ENCODE measurements around the gene NDUFA5.

NDUFA5 gene

DNA sequence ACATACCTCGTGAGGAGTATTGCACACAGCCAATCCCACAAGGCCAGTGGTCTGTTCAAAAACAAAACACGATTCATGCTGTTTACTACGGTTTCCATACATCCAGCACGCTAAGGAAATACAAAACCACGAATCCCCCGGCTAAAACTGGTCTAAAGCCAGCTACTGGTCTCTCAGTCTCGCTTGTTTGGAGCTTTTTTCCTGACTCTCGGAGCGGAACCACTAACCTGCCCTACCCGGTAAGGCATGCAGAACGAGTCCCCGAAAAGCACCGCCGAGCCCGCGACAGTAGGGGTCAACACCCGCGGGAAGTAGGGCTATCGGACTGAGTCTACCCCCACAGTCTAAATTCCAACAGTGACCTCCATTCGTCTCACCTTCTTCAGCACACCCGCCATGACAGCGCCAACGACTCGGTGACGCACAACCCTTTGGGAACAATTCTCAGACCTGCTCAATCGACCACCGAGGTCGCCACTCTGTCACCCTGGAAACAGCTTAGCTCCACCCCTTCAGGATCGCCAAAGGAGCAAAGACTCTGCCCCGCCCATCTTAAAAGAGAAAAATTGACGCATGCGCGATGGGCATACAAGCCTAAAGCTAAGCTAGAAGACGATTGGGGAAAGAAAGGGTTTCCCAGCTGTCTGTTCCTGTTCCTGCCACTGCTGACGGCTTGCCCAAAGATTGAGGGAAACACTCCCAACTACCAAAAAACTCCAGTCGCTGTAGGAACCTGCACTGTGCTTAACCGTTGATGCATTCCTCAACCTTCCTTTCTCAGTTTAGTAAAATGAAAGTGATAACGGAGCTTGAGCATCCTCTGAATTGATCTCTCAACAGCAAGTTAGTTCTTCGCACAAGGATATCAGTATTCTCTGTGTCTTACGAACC is at the start of gene NDUFA5:
Gene NDUFA5, minus strand, starts transcription at position 421 of the 891 bp plus-strand sequence. Its CDS starts 23 bp downstream, at position 398.
- H3K4me3 ChIP-seq (ENCODE audit: low read depth, low read length), result peak within 1 kb of the TSS; percentile 98
- TF ChIP-seq, protein P1, sequence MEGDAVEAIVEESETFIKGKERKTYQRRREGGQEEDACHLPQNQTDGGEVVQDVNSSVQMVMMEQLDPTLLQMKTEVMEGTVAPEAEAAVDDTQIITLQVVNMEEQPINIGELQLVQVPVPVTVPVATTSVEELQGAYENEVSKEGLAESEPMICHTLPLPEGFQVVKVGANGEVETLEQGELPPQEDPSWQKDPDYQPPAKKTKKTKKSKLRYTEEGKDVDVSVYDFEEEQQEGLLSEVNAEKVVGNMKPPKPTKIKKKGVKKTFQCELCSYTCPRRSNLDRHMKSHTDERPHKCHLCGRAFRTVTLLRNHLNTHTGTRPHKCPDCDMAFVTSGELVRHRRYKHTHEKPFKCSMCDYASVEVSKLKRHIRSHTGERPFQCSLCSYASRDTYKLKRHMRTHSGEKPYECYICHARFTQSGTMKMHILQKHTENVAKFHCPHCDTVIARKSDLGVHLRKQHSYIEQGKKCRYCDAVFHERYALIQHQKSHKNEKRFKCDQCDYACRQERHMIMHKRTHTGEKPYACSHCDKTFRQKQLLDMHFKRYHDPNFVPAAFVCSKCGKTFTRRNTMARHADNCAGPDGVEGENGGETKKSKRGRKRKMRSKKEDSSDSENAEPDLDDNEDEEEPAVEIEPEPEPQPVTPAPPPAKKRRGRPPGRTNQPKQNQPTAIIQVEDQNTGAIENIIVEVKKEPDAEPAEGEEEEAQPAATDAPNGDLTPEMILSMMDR (IDR thresholded peaks at IDR 0.05; ENCODE audit: insufficient read depth, low read depth, low read length, missing control alignments), result no peak
- DNase-seq (ENCODE audit: low read depth), result peak; percentile 98

GRCh38 chr7:123604739-123605138 is 47.1 kb upstream of the NDUFA5 start:
- TF ChIP-seq, protein P1 (IDR thresholded peaks at IDR 0.05; ENCODE audit: insufficient read depth, low read depth, low read length, missing control alignments), result no peak
- DNase-seq (ENCODE audit: low read depth), result no peak
- H3K4me3 ChIP-seq (ENCODE audit: low read depth, low read length), result no peak overlapping the region

DNA sequence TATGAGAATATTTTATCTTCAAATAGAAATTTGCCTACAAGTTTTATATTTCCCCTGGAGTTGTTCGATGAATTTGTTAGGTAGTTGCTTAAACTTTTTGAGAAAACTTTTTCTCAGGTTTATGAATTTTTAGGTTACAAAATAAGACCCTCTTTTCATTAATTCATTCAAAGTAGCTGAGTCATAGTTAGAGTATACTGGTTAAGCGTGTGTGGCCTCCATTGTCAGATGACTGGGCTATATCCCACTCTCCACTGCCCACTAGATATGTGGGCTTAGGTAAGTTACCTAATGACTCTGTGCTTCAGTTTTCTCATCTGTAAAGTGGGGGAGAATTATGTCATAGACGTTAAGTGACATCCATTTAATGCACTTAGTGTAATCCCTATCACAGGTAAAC is 45.0 kb upstream of the NDUFA5 start:
- no peak overlapping the region for H3K4me3 ChIP-seq (ENCODE audit: low read depth, low read length)
- TF ChIP-seq, protein P1 (IDR thresholded peaks at IDR 0.05; ENCODE audit: insufficient read depth, low read depth, low read length, missing control alignments), result no peak

GRCh38 chr7:123601530-123601929 is 43.9 kb upstream of the NDUFA5 start, which contains the start of gene ASB15:
TSS of gene ASB15 (plus strand) at chr7:123601821. CDS start at chr7:123614503, 12,682 bp downstream.
- TF ChIP-seq, protein P1 (IDR thresholded peaks at IDR 0.05; ENCODE audit: insufficient read depth, low read depth, low read length, missing control alignments), result no peak
- DNase-seq (ENCODE audit: low read depth), result no peak
- no peak within 1 kb of the TSS for H3K4me3 ChIP-seq (ENCODE audit: low read depth, low read length)

More for the DNA sequence above, 45.0 kb upstream of the NDUFA5 start:
- DNase-seq (ENCODE audit: low read depth), result no peak

GRCh38 chr7:123600876-123601275 is 43.3 kb upstream of the NDUFA5 start:
- TF ChIP-seq, protein P1 (IDR thresholded peaks at IDR 0.05; ENCODE audit: insufficient read depth, low read depth, low read length, missing control alignments), result no peak
- DNase-seq (ENCODE audit: low read depth), result no peak

DNA sequence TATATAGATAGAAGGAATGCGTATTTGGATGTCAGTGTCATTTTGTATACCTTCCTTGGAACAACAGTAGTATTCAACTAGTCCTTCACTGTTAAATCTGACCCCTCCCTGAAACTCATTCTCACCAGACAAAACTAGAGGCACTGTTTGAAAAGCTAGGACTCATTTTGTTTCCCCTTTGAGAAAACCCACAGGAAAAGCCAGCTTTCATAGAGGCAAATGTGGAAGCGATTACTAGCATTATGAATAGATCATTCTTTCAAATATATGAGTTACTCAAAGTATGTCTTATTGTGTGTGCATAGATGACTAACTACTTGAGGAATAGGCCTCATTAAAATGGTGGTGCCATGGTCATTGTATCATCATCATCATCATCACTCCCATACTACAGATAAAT is 42.1 kb upstream of the NDUFA5 start:
- TF ChIP-seq, protein P1 (IDR thresholded peaks at IDR 0.05; ENCODE audit: insufficient read depth, low read depth, low read length, missing control alignments), result no peak
- DNase-seq (ENCODE audit: low read depth), result no peak
- no peak overlapping the region for H3K4me3 ChIP-seq (ENCODE audit: low read depth, low read length)

More at GRCh38 chr7:123600876-123601275, 43.3 kb upstream of the NDUFA5 start:
- no peak overlapping the region for H3K4me3 ChIP-seq (ENCODE audit: low read depth, low read length)
